IMR-90 (cell line): ENCODE data around the gene HYOU1.

Experiments
- MAZ ChIP-seq: IDR thresholded peaks from 2 replicates; pipeline ENCODE4 v1.6.1; 2012; ENCODE audit warnings: low read depth, mild to moderate bottlenecking, low read length, improper control_type of control experiment, moderate library complexity, borderline replicate concordance
- POLR2A ChIP-seq: IDR thresholded peaks from 2 replicates; pipeline ENCODE4 v1.6.1; 2012; ENCODE audit warnings: mild to moderate bottlenecking, low read depth, low read length
- RCOR1 ChIP-seq: IDR thresholded peaks from 2 replicates; pipeline ENCODE4 v1.6.1; 2012; ENCODE audit warnings: mild to moderate bottlenecking, low read length, improper control_type of control experiment; ENCODE audit not compliant: insufficient replicate concordance
- RFX5 ChIP-seq: IDR thresholded peaks from 2 replicates; pipeline ENCODE4 v1.8.0; 2012; ENCODE audit warnings: low read depth, mild to moderate bottlenecking, low read length, moderate library complexity
- SMC3 ChIP-seq: fragments of 150-350 bp; IDR thresholded peaks from 2 replicates; pipeline ENCODE4 v1.6.1; 2016; ENCODE audit warnings: low read depth, mild to moderate bottlenecking, antibody characterized with exemption, low read length, moderate library complexity
- USF2 ChIP-seq: fragments of 150-350 bp; IDR thresholded peaks from 2 replicates; pipeline ENCODE4 v1.6.1; 2017; ENCODE audit warnings: mild to moderate bottlenecking, antibody characterized with exemption, low read length, low read depth
- TF ChIP-seq, protein P1 (sequence below): conservative IDR thresholded peaks from 2 replicates; pipeline ENCODE4 v1.5.1; 2012; ENCODE audit warnings: mild to moderate bottlenecking, low read depth, low read length, improper control_type of control experiment

DNA sequence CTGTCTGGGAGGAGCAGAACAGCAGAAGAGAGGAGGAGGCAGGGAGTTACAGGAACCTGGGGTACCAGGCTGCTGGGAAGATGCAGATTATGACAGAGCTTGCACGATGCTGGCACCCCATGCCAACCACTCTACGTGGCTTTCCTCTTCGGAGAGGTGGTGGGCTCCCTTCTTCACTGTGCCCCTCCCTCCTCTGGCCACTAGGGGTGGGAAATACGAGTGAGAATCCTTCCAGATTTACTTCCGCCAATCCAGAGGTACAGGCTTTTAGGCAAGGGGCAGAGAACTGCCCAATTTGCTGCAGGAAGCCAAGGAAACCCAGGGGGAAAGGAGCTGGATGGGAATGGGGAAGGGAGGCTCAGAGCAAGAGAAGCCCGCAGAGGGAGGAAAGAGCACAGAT is 12.3 kb downstream of the HYOU1 start:
- TF ChIP-seq, protein P1, sequence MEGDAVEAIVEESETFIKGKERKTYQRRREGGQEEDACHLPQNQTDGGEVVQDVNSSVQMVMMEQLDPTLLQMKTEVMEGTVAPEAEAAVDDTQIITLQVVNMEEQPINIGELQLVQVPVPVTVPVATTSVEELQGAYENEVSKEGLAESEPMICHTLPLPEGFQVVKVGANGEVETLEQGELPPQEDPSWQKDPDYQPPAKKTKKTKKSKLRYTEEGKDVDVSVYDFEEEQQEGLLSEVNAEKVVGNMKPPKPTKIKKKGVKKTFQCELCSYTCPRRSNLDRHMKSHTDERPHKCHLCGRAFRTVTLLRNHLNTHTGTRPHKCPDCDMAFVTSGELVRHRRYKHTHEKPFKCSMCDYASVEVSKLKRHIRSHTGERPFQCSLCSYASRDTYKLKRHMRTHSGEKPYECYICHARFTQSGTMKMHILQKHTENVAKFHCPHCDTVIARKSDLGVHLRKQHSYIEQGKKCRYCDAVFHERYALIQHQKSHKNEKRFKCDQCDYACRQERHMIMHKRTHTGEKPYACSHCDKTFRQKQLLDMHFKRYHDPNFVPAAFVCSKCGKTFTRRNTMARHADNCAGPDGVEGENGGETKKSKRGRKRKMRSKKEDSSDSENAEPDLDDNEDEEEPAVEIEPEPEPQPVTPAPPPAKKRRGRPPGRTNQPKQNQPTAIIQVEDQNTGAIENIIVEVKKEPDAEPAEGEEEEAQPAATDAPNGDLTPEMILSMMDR, result no peak
- TF ChIP-seq RFX5 (no peak), POLR2A (no peak), USF2 (no peak), SMC3 (no peak), MAZ (no peak), RCOR1 (no peak)
